Lung (tissue), 12 donors: ENCODE data around the gene SCAANT1. TPM values are rescaled to one million over a fixed set of nuclear protein-coding genes. Genes with fewer than 3 reads are reported as not detected.
A peak's percentile ranks its signal among the peaks of the same experiment; 100 is the strongest.

Experiments
- ATAC-seq: fragments of 200-7000 bp; cut with Tn5 transposase; one replicate; pipeline ENCODE4 v1.9.1; 2020; ENCODE audit warnings: moderate number of reproducible peaks; ENCODE audit not compliant: insufficient read depth, low FRiP score
- DNase-seq, 3 donors: peaks; one replicate each; pipeline ENCODE4 v3.0.0-alpha.2; 2013 to 2017
- H3K27ac ChIP-seq, 2 donors: one replicate each; pipeline ENCODE4 v1.5.1; 2013; ENCODE audit warnings: mild to moderate bottlenecking in 2 of 2, moderate library complexity in 2 of 2, control low read depth in 1 of 2, inconsistent platforms in 1 of 2, low read depth in 1 of 2, low read length in 1 of 2
- H3K27me3 ChIP-seq, 3 donors: one replicate each; pipeline ENCODE4 v1.5.1; 2013; ENCODE audit warnings: low read length in 2 of 3; ENCODE audit not compliant: control insufficient read depth in 3 of 3, insufficient read depth in 3 of 3
- H3K36me3 ChIP-seq, 4 donors: one replicate each; pipeline ENCODE4 v1.5.1; 2013; ENCODE audit warnings: low read length in 4 of 4, mild to moderate bottlenecking in 1 of 4, moderate library complexity in 1 of 4; ENCODE audit not compliant: control insufficient read depth in 4 of 4, insufficient read depth in 4 of 4
- H3K4me1 ChIP-seq, 5 donors: one replicate each; pipeline ENCODE4 v1.5.1; 2013; ENCODE audit warnings: low read length in 5 of 5, mild to moderate bottlenecking in 2 of 5, moderate library complexity in 1 of 5; ENCODE audit not compliant: control insufficient read depth in 5 of 5, insufficient read depth in 5 of 5
- H3K4me3 ChIP-seq: one replicate; pipeline ENCODE4 v1.5.1; 2013; ENCODE audit warnings: mild to moderate bottlenecking, control low read depth, moderate library complexity
- H3K9ac ChIP-seq, 2 donors: one replicate each; pipeline ENCODE4 v1.5.1; 2013; ENCODE audit warnings: low read length in 2 of 2, control low read depth in 1 of 2; ENCODE audit not compliant: insufficient read depth in 1 of 2
- H3K9me3 ChIP-seq, 4 donors: one replicate each; pipeline ENCODE4 v1.5.1; 2013; ENCODE audit warnings: low read length in 3 of 4, mild to moderate bottlenecking in 1 of 4, moderate library complexity in 1 of 4; ENCODE audit not compliant: control insufficient read depth in 4 of 4, insufficient read depth in 3 of 4
- WGBS, 2 donors: extraction: QIAGEN DNeasy Blood & Tissue Kit; methylation state at CpG; one replicate each; pipeline ENCODE4 v1.1.7; 2013; 5-methylcytosine and 5-hydroxymethylcytosine counted together
- polyA plus RNA-seq, 2 donors: library from polyadenylated mRNA; stranded (reverse); fragments of 200-250 nt; gene quantifications; one replicate each; pipeline ENCODE4 v1.2.1, GENCODE V29; 2013
- total RNA-seq, 2 donors: library from RNA; depleted of rRNA in 1 of 2; stranded (reverse); fragments of >200 nt in 1 of 2; gene quantifications; one replicate each; pipeline ENCODE4 v1.2.1, GENCODE V29; 2014 to 2021
- TF ChIP-seq, protein P1 (sequence below): IDR thresholded peaks from 2 replicates; pipeline ENCODE4 v1.5.1; 2012; ENCODE audit warnings: mild to moderate bottlenecking; ENCODE audit errors: control extremely low read depth, extremely low read depth
- donor health status: control.
- donor health status: control.
- donor health status: Bipolar disorder and iron deficiency.
- donor health status: healthy.
- donor health status: DM: yes; HTN: yes; CAD: no.

SCAANT1 gene
- total and polyA plus RNA-seq, 4 donors, result not detected

- Histone ChIP-seq H3K36me3 (peaks cover 8 to 23% (median 14%) of the 10 kb centered on the region in 4 donors), H3K9ac (no peak overlapping the region), H3K27me3 (no peaks in the 10 kb centered on the region), H3K4me1 (peaks cover 3 to 36% (median 21%) of the 10 kb centered on the region in 5 donors), H3K4me3 (no peak overlapping the region), H3K27ac (no peak overlapping the region), H3K9me3 (no peaks in the 10 kb centered on the region)
- DNase-seq (peak; percentile 66 to 85 (median 78)), ATAC-seq (no peak)
- WGBS, 2 donors, result 53 to 63% methylated on average over 5 of the region's 5 CpGs
- TF ChIP-seq, protein P1, sequence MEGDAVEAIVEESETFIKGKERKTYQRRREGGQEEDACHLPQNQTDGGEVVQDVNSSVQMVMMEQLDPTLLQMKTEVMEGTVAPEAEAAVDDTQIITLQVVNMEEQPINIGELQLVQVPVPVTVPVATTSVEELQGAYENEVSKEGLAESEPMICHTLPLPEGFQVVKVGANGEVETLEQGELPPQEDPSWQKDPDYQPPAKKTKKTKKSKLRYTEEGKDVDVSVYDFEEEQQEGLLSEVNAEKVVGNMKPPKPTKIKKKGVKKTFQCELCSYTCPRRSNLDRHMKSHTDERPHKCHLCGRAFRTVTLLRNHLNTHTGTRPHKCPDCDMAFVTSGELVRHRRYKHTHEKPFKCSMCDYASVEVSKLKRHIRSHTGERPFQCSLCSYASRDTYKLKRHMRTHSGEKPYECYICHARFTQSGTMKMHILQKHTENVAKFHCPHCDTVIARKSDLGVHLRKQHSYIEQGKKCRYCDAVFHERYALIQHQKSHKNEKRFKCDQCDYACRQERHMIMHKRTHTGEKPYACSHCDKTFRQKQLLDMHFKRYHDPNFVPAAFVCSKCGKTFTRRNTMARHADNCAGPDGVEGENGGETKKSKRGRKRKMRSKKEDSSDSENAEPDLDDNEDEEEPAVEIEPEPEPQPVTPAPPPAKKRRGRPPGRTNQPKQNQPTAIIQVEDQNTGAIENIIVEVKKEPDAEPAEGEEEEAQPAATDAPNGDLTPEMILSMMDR, result no peak
Measured at GRCh38 chr3:63914312-63914711, 2.1 kb upstream of the SCAANT1 start.

GRCh38 chr3:63912768-63913588 lies 795 bp upstream of the SCAANT1 start:
- peak overlapping the region; percentile 80 for H3K4me3 ChIP-seq
- peaks cover 3 to 49% (median 20%) of the 10 kb centered on the region in 5 donors for H3K4me1 ChIP-seq
- H3K9ac ChIP-seq, result peak overlapping the region in 1 of 2 donors; percentile 80
- TF ChIP-seq, protein P1, result no peak
- ATAC-seq (no peak), DNase-seq (peak; percentile 55 to 68 (median 67))
- 7 to 20% methylated on average over 31 to 46 of the region's 46 CpGs for WGBS, 2 donors
- H3K27ac ChIP-seq, result peak overlapping the region; percentile 99
- no peaks in the 10 kb centered on the region for H3K9me3 ChIP-seq
- no peaks in the 10 kb centered on the region for H3K27me3 ChIP-seq
- peaks cover 6 to 18% (median 9%) of the 10 kb centered on the region in 4 donors for H3K36me3 ChIP-seq

- Histone ChIP-seq H3K4me1 (peaks cover 3 to 49% (median 19%) of the 10 kb centered on the region in 5 donors), H3K36me3 (peaks cover 2 to 5% (median 4%) of the 10 kb centered on the region in 4 donors), H3K9me3 (no peaks in the 10 kb centered on the region), H3K9ac (peak overlapping the region; percentile 41 to 85), H3K27ac (peak overlapping the region; percentile 99), H3K4me3 (peak overlapping the region; percentile 80), H3K27me3 (no peaks in the 10 kb centered on the region)
- TF ChIP-seq, protein P1, result no peak
- 0% methylated on average over 18 of the region's 18 CpGs for WGBS, 2 donors
- ATAC-seq (peak; percentile 7), DNase-seq (no peak)
Measured at GRCh38 chr3:63911509-63911872, 692 bp downstream of the SCAANT1 start.
